Anterior cingulate cortex (tissue), 58 donors: ENCODE measurements around the gene PAFAH1B1.

Source experiments
- DNase-seq, 58 donors: peaks; one replicate each; lab custom pipeline; 2025; lab: John Stamatoyannopoulos, UW

The PAFAH1B1 gene

GRCh38 chr17:2711608-2712299 is 118.3 kb downstream of the PAFAH1B1 start, which contains the start of gene CLUH:
TSS of gene CLUH (minus strand) at chr17:2711764. CDS start at chr17:2711661, 103 bp downstream.
- peak; percentile 60 to 97 (median 93) for DNase-seq

- peak in 2 of 58 donors; percentile 47 to 54 for DNase-seq
Measured at GRCh38 chr17:2712300-2713043, 119.0 kb downstream of the PAFAH1B1 start.

- DNase-seq, result peak in 2 of 58 donors; percentile 17 to 19
Measured at GRCh38 chr17:2713881-2714280, 120.4 kb downstream of the PAFAH1B1 start.

- no peak for DNase-seq
Measured at GRCh38 chr17:2716649-2717048, 123.2 kb downstream of the PAFAH1B1 start.

GRCh38 chr17:2718150-2718938 is 124.9 kb downstream of the PAFAH1B1 start:
- no peak for DNase-seq

GRCh38 chr17:2719861-2720260 is 126.4 kb downstream of the PAFAH1B1 start:
- DNase-seq, result no peak

- no peak for DNase-seq
Measured at GRCh38 chr17:2721603-2722002, 128.1 kb downstream of the PAFAH1B1 start.

GRCh38 chr17:2722611-2723010 is 129.2 kb downstream of the PAFAH1B1 start:
- DNase-seq, result no peak

GRCh38 chr17:2723505-2723996 is 130.1 kb downstream of the PAFAH1B1 start:
- no peak for DNase-seq

GRCh38 chr17:2723997-2724783 is 130.7 kb downstream of the PAFAH1B1 start:
- no peak for DNase-seq

- DNase-seq, result peak in 7 of 58 donors; percentile 21 to 56 (median 27)
Measured at GRCh38 chr17:2724784-2725164, 131.3 kb downstream of the PAFAH1B1 start.

GRCh38 chr17:2730764-2731353 is 137.4 kb downstream of the PAFAH1B1 start:
- no peak for DNase-seq

- DNase-seq, result no peak
Measured at GRCh38 chr17:2731807-2732206, 138.4 kb downstream of the PAFAH1B1 start.

GRCh38 chr17:2734939-2735338 is 141.5 kb downstream of the PAFAH1B1 start:
- no peak for DNase-seq
